Measurements from ENCODE around the gene SPG7.

DNA sequence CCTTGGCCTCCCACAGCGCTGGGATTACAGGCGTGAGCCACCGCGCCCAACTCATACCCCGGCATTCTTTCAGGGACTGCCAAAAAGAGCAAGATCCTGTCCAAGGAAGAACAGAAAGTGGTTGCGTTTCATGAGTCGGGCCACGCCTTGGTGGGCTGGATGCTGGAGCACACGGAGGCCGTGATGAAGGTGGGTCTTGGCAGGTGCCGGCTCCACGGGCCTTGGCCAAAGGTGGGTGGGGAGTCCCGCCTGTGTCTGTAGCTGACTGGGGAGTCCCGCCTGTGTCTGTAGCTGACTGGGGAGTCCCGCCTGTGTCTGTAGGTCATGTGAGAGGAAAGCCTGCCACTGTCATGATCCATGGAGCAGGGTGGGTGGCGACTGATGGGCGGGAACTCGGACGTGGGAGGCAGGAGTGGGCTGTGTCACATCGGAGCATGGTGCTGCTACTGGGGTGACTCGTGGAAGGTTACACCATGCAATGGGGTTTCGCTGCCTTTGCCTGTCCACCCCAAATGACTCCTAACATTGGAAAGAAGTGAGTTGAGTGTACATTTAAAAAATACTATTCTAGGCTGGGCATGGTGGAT, 42.3 kb downstream of the SPG7 start:
- TF ChIP-seq, protein P1, sequence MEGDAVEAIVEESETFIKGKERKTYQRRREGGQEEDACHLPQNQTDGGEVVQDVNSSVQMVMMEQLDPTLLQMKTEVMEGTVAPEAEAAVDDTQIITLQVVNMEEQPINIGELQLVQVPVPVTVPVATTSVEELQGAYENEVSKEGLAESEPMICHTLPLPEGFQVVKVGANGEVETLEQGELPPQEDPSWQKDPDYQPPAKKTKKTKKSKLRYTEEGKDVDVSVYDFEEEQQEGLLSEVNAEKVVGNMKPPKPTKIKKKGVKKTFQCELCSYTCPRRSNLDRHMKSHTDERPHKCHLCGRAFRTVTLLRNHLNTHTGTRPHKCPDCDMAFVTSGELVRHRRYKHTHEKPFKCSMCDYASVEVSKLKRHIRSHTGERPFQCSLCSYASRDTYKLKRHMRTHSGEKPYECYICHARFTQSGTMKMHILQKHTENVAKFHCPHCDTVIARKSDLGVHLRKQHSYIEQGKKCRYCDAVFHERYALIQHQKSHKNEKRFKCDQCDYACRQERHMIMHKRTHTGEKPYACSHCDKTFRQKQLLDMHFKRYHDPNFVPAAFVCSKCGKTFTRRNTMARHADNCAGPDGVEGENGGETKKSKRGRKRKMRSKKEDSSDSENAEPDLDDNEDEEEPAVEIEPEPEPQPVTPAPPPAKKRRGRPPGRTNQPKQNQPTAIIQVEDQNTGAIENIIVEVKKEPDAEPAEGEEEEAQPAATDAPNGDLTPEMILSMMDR (IDR thresholded peaks at IDR 0.05; ENCODE audit: low read length) = no peak
- TF ChIP-seq EZH2phosphoT487 (IDR thresholded peaks at IDR 0.05; ENCODE audit: low read length) = no peak

Data from MM.1S (cell line).